ENCODE results near the gene OBSL1. TPM values are rescaled to one million over a fixed set of nuclear protein-coding genes. Genes with fewer than 3 reads are reported as not detected.

The OBSL1 gene
- total RNA-seq, result 40.4 TPM

GRCh38 chr2:219571311-219572236 lies at the start of gene OBSL1:
Gene OBSL1 (minus strand): TSS chr2:219571539. CDS start chr2:219571232, 307 bp downstream.
- FAIRE-seq, result no peak

GRCh38 chr2:219620546-219620945 lies 49.2 kb upstream of the OBSL1 start:
- FAIRE-seq, result no peak
- no peak for DNase-seq (ENCODE audit: low spot score in 2 of 2)

More at GRCh38 chr2:219571311-219572236, at the start of gene OBSL1:
- DNase-seq (ENCODE audit: low spot score in 2 of 2), result peak; percentile 73 to 74

GRCh38 chr2:219619235-219619634 lies 47.9 kb upstream of the OBSL1 start:
- FAIRE-seq (no peak), DNase-seq (ENCODE audit: low spot score in 2 of 2) (no peak)

GRCh38 chr2:219618733-219619122 lies 47.4 kb upstream of the OBSL1 start:
- DNase-seq (ENCODE audit: low spot score in 2 of 2) (no peak), FAIRE-seq (no peak)

- no peak for DNase-seq (ENCODE audit: low spot score in 2 of 2)
- FAIRE-seq, result no peak
Measured at GRCh38 chr2:219616550-219616949, 45.2 kb upstream of the OBSL1 start.

- FAIRE-seq (no peak), DNase-seq (ENCODE audit: low spot score in 2 of 2) (no peak)
Measured at GRCh38 chr2:219615894-219616293, 44.6 kb upstream of the OBSL1 start.

GRCh38 chr2:219615036-219615435 lies 43.7 kb upstream of the OBSL1 start:
- DNase-seq (ENCODE audit: low spot score in 2 of 2), result no peak

GRCh38 chr2:219614076-219614860 lies 42.9 kb upstream of the OBSL1 start:
- no peak for FAIRE-seq
- no peak for DNase-seq (ENCODE audit: low spot score in 2 of 2)

More at GRCh38 chr2:219615036-219615435, 43.7 kb upstream of the OBSL1 start:
- FAIRE-seq, result no peak

- FAIRE-seq (no peak), DNase-seq (ENCODE audit: low spot score in 2 of 2) (no peak)
Measured at GRCh38 chr2:219613461-219614070, 42.2 kb upstream of the OBSL1 start.

GRCh38 chr2:219612577-219613286 lies 41.4 kb upstream of the OBSL1 start:
- no peak for DNase-seq (ENCODE audit: low spot score in 2 of 2)
- FAIRE-seq, result no peak

- no peak for DNase-seq (ENCODE audit: low spot score in 2 of 2)
- no peak for FAIRE-seq
Measured at GRCh38 chr2:219611866-219612576, 40.7 kb upstream of the OBSL1 start.

- no peak for DNase-seq (ENCODE audit: low spot score in 2 of 2)
- no peak for FAIRE-seq
Measured at GRCh38 chr2:219611306-219611705, 40.0 kb upstream of the OBSL1 start.

- FAIRE-seq (no peak), DNase-seq (ENCODE audit: low spot score in 2 of 2) (no peak)
Measured at GRCh38 chr2:219609149-219609750, 37.9 kb upstream of the OBSL1 start.

- no peak for DNase-seq (ENCODE audit: low spot score in 2 of 2)
- FAIRE-seq, result no peak
Measured at GRCh38 chr2:219608399-219608964, 37.1 kb upstream of the OBSL1 start.

- DNase-seq (ENCODE audit: low spot score in 2 of 2), result no peak
- no peak for FAIRE-seq
Measured at GRCh38 chr2:219607931-219608330, 36.6 kb upstream of the OBSL1 start.

- DNase-seq (ENCODE audit: low spot score in 2 of 2), result no peak
- FAIRE-seq, result no peak
Measured at GRCh38 chr2:219605607-219605954, 34.2 kb upstream of the OBSL1 start.

GRCh38 chr2:219603771-219604170 lies 32.4 kb upstream of the OBSL1 start:
- no peak for FAIRE-seq
- DNase-seq (ENCODE audit: low spot score in 2 of 2), result no peak

- no peak for FAIRE-seq
- DNase-seq (ENCODE audit: low spot score in 2 of 2), result no peak
Measured at GRCh38 chr2:219598308-219599078, 27.2 kb upstream of the OBSL1 start.

Data from frontal cortex (tissue), 4 donors.